ENCODE data around the gene APBB3.

APBB3 gene

GRCh38 chr5:140575309-140575708, 10.9 kb upstream of the APBB3 start:
- in situ Hi-C loops (cut with MboI; ENCODE audit: low sequenced_read_pairs), result no loop called here

- in situ Hi-C loops (cut with MboI; ENCODE audit: low sequenced_read_pairs), result no loop called here
Observed at GRCh38 chr5:140574165-140574564, 9.8 kb upstream of the APBB3 start.

- in situ Hi-C loops (cut with MboI; ENCODE audit: low sequenced_read_pairs), result no loop called here
Observed at GRCh38 chr5:140573683-140574082, 9.3 kb upstream of the APBB3 start.

- in situ Hi-C loops (cut with MboI; ENCODE audit: low sequenced_read_pairs), result no loop called here
Observed at GRCh38 chr5:140571105-140571504, 6.7 kb upstream of the APBB3 start.

- in situ Hi-C loops (cut with MboI; ENCODE audit: low sequenced_read_pairs), result no loop called here
Observed at GRCh38 chr5:140570488-140570887, 6.1 kb upstream of the APBB3 start.

- in situ Hi-C loops (cut with MboI; ENCODE audit: low sequenced_read_pairs), result no loop called here
Observed at GRCh38 chr5:140570058-140570457, 5.7 kb upstream of the APBB3 start.

- in situ Hi-C loops (cut with MboI; ENCODE audit: low sequenced_read_pairs), result no loop called here
Observed at GRCh38 chr5:140569197-140569596, 4.8 kb upstream of the APBB3 start.

DNA sequence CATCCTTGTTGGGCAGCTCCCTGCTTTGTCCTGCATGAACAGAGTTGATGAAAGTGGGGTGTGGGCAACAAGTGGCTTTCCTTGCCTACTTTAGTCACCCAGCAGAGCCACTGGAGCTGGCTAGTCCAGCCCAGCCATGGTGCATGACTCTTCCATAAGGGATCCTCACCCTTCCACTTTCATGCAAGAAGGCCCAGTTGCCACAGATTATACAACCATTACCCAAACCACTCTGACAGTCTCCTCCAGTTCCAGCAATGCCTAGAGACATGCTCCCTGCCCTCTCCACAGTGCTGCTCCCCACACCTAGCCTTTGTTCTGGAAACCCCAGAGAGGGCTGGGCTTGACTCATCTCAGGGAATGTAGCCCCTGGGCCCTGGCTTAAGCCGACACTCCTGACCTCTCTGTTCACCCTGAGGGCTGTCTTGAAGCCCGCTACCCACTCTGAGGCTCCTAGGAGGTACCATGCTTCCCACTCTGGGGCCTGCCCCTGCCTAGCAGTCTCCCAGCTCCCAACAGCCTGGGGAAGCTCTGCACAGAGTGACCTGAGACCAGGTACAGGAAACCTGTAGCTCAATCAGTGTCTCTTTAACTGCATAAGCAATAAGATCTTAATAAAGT, 4.2 kb upstream of the APBB3 start:
- in situ Hi-C loops (cut with MboI; ENCODE audit: low sequenced_read_pairs), result no loop called here

- in situ Hi-C loops (cut with MboI; ENCODE audit: low sequenced_read_pairs), result no loop called here
Observed at GRCh38 chr5:140567871-140568270, 3.5 kb upstream of the APBB3 start.

DNA sequence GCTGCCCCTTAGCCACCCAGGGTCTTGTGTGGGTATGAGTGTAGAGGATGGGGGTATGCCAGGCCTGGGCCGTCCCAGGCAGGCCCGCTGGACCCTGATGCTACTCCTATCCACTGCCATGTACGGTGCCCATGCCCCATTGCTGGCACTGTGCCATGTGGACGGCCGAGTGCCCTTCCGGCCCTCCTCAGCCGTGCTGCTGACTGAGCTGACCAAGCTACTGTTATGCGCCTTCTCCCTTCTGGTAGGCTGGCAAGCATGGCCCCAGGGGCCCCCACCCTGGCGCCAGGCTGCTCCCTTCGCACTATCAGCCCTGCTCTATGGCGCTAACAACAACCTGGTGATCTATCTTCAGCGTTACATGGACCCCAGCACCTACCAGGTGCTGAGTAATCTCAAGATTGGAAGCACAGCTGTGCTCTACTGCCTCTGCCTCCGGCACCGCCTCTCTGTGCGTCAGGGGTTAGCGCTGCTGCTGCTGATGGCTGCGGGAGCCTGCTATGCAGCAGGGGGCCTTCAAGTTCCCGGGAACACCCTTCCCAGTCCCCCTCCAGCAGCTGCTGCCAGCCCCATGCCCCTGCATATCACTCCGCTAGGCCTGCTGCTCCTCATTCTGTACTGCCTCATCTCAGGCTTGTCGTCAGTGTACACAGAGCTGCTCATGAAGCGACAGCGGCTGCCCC, 2.9 kb upstream of the APBB3 start:
- in situ Hi-C loops (cut with MboI; ENCODE audit: low sequenced_read_pairs), result no loop called here

DNA sequence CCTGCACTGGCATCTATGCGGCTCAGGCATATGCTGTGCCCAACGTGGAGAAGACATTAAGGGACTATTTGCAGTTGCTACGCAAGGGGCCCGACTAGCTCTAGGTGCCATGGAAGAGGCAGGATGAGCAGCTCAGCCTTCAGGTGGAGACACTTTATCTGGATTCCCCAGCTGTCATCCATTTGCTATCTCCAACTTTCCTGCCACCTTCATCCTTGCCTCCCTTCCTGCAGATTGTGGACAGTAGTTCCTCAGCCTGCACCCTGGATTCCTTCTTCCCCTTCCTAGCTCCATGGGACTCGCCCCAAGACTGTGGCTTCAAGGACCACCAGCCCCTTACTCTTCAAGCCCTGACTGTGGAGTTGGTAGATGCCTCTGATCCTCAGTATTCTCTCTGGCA, 2.3 kb upstream of the APBB3 start:
- in situ Hi-C loops (cut with MboI; ENCODE audit: low sequenced_read_pairs), result no loop called here

DNA sequence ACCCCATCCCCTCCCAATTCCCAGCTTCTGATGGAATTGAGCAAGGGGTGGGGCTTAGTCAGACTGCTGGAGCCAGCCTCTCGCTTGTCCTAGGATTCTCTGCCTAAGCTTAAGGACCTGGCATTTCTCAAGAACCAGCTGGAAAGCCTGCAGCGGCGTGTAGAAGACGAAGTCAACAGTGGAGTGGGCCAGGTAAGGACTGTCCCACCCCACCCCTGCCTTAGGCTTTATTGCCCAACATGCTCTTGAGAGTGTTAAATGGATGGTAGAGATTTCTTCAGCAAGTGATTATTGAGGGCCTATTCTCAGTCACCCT, 1.3 kb upstream of the APBB3 start:
- in situ Hi-C loops (cut with MboI; ENCODE audit: low sequenced_read_pairs), result no loop called here

DNA sequence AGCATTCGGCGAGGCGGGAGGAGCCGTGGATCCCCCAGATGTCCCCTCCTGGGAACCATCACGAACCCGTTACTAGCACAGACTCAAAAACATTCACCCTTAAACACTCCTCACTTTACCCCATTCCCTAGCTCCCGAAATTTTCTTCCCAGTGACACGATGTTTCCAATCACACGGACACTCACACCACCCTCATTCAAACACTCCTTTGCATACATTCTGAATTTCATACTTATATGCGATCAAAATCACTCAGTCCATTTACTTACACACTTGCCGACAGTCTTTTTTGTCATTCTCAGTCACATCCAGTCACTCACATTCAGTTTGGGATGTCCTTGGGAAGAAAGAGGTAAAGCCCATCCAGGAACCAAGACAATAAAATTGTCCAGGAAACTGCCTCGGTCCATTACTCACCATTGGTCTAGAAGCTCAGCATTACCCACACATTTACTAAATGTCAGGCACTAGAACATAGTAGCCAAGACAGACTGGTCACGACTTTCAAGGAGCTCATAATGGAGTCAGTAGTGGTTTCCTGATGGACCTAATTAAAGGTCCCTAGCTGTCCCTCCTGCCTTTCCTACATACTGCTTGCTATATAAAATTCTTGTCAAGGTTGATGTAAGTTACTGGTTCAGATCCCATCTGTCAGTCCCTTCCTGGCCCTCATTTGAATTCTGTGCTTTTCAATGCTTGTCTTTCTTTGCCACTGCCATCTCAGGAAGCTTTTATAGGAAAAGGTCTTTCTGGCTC, 804 bp upstream of the APBB3 start:
- in situ Hi-C loops (cut with MboI; ENCODE audit: low sequenced_read_pairs), result no loop called here

- in situ Hi-C loops (cut with MboI; ENCODE audit: low sequenced_read_pairs), result no loop called here
Observed at GRCh38 chr5:140563596-140563995, 802 bp downstream of the APBB3 start.

DNA sequence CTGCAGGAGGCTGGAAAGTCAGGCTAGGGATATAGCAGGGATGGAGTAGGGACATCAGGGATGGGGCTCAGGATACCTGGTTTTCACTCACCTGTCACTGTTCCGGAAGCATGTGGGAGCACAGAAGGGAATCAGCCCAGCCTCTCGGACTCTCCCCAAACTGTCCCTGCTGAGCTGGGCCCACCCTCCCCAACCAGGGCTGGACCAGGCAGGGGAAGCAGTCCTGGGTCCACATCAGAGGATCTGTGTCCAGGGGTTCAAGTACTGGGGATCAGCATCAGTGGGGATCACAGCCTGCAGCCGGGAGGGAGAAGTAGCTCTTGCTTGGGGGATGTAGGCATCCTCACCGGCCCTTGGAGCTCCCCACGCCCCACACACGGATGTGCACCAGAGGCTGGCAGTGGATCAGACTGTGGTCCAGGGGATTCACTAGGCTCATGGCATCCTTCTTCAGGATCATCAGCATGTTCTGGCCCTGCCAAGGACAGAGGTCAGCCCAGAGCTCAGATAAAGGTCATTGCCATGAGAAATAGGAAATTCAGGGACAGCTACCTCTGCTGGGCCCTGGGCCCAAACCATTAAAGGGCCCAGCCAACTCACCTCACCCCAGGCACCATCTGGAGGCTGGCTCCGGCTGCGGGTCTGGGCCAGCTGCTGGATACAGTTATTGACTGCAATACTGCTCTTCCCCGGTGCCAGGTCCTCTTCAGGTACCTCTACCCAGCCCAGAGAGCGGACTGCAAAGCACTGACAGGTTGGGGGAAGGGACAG, 2.5 kb downstream of the APBB3 start:
- in situ Hi-C loops (cut with MboI; ENCODE audit: low sequenced_read_pairs), result no loop called here

DNA sequence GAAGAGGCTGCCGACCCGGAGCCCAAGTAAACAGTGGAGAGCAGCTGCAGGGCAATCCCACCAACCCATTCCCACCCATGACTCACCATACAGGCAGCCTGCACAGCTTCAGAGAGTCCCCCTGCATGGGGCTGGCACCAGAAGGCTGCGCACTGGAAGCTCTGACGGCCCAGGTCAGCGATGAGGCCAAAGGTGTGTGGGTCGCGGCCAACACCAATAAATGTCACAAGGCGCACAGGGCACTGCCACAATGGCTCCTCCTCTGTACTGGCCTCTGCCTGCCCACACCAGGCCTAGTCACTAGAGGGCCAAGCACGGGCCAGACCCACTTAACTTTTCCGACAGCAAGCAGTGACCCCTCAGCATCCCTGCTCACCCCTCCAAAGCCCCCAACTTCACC, 4.2 kb downstream of the APBB3 start:
- in situ Hi-C loops (cut with MboI; ENCODE audit: low sequenced_read_pairs), result no loop called here

DNA sequence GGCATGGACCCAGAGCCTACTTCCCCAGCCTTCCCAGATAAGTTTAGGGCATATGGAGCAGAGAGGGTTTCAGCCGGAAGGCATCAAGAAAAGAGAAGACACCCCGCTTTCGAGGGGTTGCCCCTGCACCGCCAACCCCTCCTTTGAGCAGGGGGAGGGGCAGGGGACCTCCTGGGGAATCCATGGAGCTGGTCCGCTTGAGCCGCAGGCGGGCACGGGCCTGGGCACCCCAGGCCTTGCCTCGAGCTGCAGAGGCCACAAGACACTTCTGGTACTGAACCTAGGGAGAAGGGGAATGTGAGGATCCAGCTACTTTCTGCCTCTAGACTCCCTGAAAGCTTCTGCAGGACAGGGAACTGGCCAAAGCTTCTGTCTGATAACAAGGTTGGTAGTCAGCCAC, 5.9 kb downstream of the APBB3 start:
- in situ Hi-C loops (cut with MboI; ENCODE audit: low sequenced_read_pairs), result no loop called here

DNA sequence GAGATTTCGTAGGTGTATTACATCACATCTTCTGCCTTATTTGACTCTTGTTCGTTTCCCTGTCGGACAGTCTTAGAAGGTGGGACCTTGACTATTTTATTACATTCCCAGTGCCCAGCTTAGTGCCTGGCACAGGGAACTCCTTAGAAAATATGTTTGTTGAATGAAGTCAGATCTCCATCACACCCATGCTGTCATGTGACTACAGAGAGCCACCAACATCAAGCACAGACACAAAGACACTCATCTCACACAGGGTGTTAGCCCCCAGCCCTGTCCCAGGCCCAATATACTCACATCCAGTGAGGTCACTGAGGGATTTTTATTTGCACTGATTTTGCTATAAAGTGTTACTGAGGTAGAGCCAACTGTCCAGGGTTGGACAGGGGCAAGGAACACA, 6.4 kb downstream of the APBB3 start:
- in situ Hi-C loops (cut with MboI; ENCODE audit: low sequenced_read_pairs), result no loop called here

DNA sequence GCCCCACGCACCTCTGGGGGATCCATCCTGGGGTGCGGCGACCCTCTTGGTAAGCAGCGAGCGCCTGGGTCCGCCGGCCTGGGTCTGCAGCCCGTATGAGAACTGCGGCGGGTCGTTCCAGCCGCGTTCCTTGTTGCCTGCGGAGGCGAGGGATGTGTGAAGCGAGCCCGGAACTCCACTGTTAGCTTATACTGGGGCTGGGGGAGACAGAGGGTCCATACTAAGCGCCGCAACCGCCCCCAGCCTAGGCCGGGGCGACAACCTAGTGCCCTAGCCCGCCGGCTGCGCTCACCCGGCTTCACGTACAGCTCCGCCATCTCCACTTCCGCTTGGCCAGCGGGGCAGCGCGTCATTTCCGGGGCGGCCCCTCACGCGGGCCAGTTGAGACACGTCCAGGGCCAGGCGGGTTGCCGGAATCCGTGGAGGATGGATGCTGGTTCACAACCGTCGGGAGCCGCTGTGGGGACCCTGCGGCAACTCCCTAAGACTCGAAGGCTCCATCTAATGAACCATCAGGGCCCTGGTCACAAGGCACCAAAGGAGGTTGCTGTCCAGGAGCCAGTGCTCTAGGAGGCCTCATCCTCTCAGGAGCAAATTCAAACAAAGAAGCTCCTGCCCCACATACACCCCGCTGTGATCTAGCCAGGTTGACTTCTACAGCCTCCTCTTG, 7.1 kb downstream of the APBB3 start, which contains the start of gene SRA1:
TSS of gene SRA1 (minus strand) at position 338 of the 670 bp plus-strand sequence. CDS start at position 317, 21 bp downstream.
- in situ Hi-C loops (cut with MboI; ENCODE audit: low sequenced_read_pairs), result no loop called here

GRCh38 chr5:140556438-140556837, 8.0 kb downstream of the APBB3 start:
- in situ Hi-C loops (cut with MboI; ENCODE audit: low sequenced_read_pairs), result no loop called here

GRCh38 chr5:140555747-140556312, 8.6 kb downstream of the APBB3 start:
- in situ Hi-C loops (cut with MboI; ENCODE audit: low sequenced_read_pairs), result no loop called here

Measured in hTERT RPE-1 (cell line).